ENCODE results near the gene MYO6. TPM values are rescaled to one million over a fixed set of nuclear protein-coding genes. Genes with fewer than 3 reads are reported as not detected.

MYO6 gene
- total RNA-seq, 1 experiment from 2014 or later, result 46.9 TPM

- H3K9ac ChIP-seq (ENCODE audit: extremely low read depth, insufficient read length, low read length), result no peak overlapping the region
These were observed 39.9 kb downstream of the MYO6 start for GRCh38 chr6:75788894-75789293.

More at GRCh38 chr6:75788894-75789293, 39.9 kb downstream of the MYO6 start:
- Histone ChIP-seq H4K8ac (replicated peaks; ENCODE audit: insufficient read length, low read depth, low read length) (no peak overlapping the region), H3K23ac (ENCODE audit: insufficient read length, low read depth, low read length) (no peak overlapping the region), H4K20me1 (ENCODE audit: control insufficient read depth, insufficient read depth, insufficient read length) (no peaks in the 10 kb centered on the region), H2AK5ac (ENCODE audit: insufficient read length, low read length) (no peak overlapping the region), H3K4me1 (ENCODE audit: insufficient read depth, low read length) (no peaks in the 10 kb centered on the region), H3K27me3 (ENCODE audit: insufficient read depth, low read length) (no peaks in the 10 kb centered on the region), H3K9me3 (ENCODE audit: control insufficient read depth, low read depth, low read length) (no peaks in the 10 kb centered on the region), H3K18ac (ENCODE audit: insufficient read length, low read depth, low read length) (no peak overlapping the region), H3K23me2 (ENCODE audit: insufficient read length, low read depth, low read length, poor library complexity, severe bottlenecking) (no peaks in the 10 kb centered on the region), H2AFZ (ENCODE audit: low read length) (no peak overlapping the region), H3K56ac (ENCODE audit: insufficient read length, low read depth, low read length) (no peak overlapping the region), H3K27ac (ENCODE audit: insufficient read length, low read depth, low read length) (no peak overlapping the region), H3K4me2 (ENCODE audit: insufficient read depth, insufficient read length, low read length) (no peak overlapping the region), H4K5ac (ENCODE audit: insufficient read length, low read depth, low read length) (no peak overlapping the region), H4K91ac (ENCODE audit: insufficient read length, low read depth, low read length) (no peak overlapping the region), H3K79me2 (ENCODE audit: insufficient read depth, low read length) (no peaks in the 10 kb centered on the region), H2BK5ac (ENCODE audit: insufficient read length, low read length) (no peak overlapping the region), H3K79me1 (ENCODE audit: insufficient read depth, low read depth, low read length, poor library complexity, severe bottlenecking) (no peaks in the 10 kb centered on the region), H2BK20ac (ENCODE audit: low read depth, low read length, poor library complexity, severe bottlenecking) (no peak overlapping the region), H3K4ac (ENCODE audit: low read depth, low read length) (no peak overlapping the region), H2BK120ac (ENCODE audit: low read depth, low read length, poor library complexity, severe bottlenecking) (no peak overlapping the region), H2BK15ac (ENCODE audit: low read depth, low read length) (no peak overlapping the region), H3T11ph (ENCODE audit: low read length) (no peak overlapping the region), H2BK12ac (ENCODE audit: insufficient read length, low read depth, low read length) (no peak overlapping the region), H3K14ac (ENCODE audit: insufficient read depth, low read length) (no peak overlapping the region)
- H3K27ac Mint-ChIP-seq, result no peak overlapping the region
- no peaks in the 10 kb centered on the region for H3K9me3 Mint-ChIP-seq
- H3K4me3 Mint-ChIP-seq, result no peak overlapping the region
- no peak for DNase-seq
- no peak for TF ChIP-seq CTCF (conservative IDR thresholded peaks at IDR 0.05)
- peaks cover 0 to 5% (median 2%) of the 10 kb centered on the region in 3 experiments; a peak in 1 of 7 replicates for H3K36me3 Mint-ChIP-seq (ENCODE audit: insufficient read depth in 1 of 3, low read depth in 3 of 3)
- peaks cover 3 to 5% of the 10 kb centered on the region in 2 experiments for H3K4me1 Mint-ChIP-seq
- no peaks in the 10 kb centered on the region for H3K27me3 Mint-ChIP-seq (ENCODE audit: low read depth)
- WGBS (ENCODE audit: extremely low coverage, insufficient read length, low lambda C conversion rate), result 90% methylated on average over 1 of the region's 1 CpG

All from H9 (cell line).